ENCODE results near the gene ARHGEF4. TPM values are rescaled to one million over a fixed set of nuclear protein-coding genes. Genes with fewer than 3 reads are reported as not detected.
A peak's percentile ranks its signal among the peaks of the same experiment; 100 is the strongest.

Gene ARHGEF4
- polyA plus RNA-seq, 3 donors = 0.05 TPM; not detected in 2

DNA sequence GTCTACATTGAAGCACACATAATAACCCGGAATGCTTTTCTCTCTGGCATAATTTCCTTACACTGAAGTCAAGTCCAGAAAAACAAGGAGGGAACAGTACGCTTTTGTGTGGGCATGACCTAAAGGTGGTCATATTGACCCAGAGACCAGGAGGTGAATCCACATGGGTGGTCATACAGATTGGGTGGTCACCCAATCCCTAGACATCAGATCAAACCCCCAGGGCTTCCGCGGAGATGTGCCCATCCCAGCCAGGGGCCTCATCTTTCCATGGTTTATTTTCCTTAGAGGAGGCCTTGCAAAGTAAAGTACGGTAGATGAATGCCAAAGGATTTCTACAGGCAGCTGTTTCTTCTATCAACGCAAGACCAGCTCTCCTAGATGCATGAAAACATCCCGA lies 217.8 kb downstream of the ARHGEF4 start:
- intact Hi-C loops (cut with micrococcal nuclease) = no loop called here
- WGBS (ENCODE audit: insufficient coverage) = 100% methylated on average over 1 of the region's 7 CpGs
- peaks cover 86% of the 10 kb centered on the region for H4K20me1 ChIP-seq (ENCODE audit: insufficient read depth, low read length)
- H3K4me3 ChIP-seq (replicated peaks in 1 of 3; ENCODE audit: low read depth in 2 of 3, low read length in 3 of 3) = no peak overlapping the region
- H3K4me2 ChIP-seq (replicated peaks; ENCODE audit: extremely low read depth, low read length, poor library complexity, severe bottlenecking) = no peak overlapping the region
- H3K4me3 Mint-ChIP-seq = no peak overlapping the region
- H3K27me3 Mint-ChIP-seq (ENCODE audit: low read depth in 3 of 3) = peaks cover 0 to 2% (median 0%) of the 10 kb centered on the region in 3 donors
- TF ChIP-seq, protein P1, sequence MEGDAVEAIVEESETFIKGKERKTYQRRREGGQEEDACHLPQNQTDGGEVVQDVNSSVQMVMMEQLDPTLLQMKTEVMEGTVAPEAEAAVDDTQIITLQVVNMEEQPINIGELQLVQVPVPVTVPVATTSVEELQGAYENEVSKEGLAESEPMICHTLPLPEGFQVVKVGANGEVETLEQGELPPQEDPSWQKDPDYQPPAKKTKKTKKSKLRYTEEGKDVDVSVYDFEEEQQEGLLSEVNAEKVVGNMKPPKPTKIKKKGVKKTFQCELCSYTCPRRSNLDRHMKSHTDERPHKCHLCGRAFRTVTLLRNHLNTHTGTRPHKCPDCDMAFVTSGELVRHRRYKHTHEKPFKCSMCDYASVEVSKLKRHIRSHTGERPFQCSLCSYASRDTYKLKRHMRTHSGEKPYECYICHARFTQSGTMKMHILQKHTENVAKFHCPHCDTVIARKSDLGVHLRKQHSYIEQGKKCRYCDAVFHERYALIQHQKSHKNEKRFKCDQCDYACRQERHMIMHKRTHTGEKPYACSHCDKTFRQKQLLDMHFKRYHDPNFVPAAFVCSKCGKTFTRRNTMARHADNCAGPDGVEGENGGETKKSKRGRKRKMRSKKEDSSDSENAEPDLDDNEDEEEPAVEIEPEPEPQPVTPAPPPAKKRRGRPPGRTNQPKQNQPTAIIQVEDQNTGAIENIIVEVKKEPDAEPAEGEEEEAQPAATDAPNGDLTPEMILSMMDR (IDR thresholded peaks at IDR 0.05) = no peak
- H3K27me3 ChIP-seq (ENCODE audit: control insufficient read depth in 2 of 2, insufficient read depth in 2 of 2, low read length in 2 of 2) = no peaks in the 10 kb centered on the region
- no peak overlapping the region for H3K9ac ChIP-seq (ENCODE audit: insufficient read depth, low read length, poor library complexity, severe bottlenecking)
- H3K27ac ChIP-seq (ENCODE audit: low read depth in 1 of 2, low read length in 2 of 2) = no peak overlapping the region
- H3K9me3 ChIP-seq (replicated peaks in 1 of 2; ENCODE audit: control insufficient read depth in 1 of 2, insufficient read depth in 1 of 2, low read length in 2 of 2) = no peaks in the 10 kb centered on the region
- H3K4me1 Mint-ChIP-seq = no peaks in the 10 kb centered on the region
- H2AFZ ChIP-seq (ENCODE audit: insufficient read depth, low read depth, low read length, poor library complexity, severe bottlenecking) = no peak overlapping the region
- DNase-seq = no peak
- H3K79me2 ChIP-seq (ENCODE audit: insufficient read depth, low read length) = peaks cover 38% of the 10 kb centered on the region
- peaks cover 0 to 1% (median 0%) of the 10 kb centered on the region in 7 donors for H3K9me3 Mint-ChIP-seq
- H3K36me3 Mint-ChIP-seq = peaks cover 89 to 99% of the 10 kb centered on the region in 2 donors
- no peaks in the 10 kb centered on the region for H3K4me1 ChIP-seq (ENCODE audit: control insufficient read depth in 1 of 2, insufficient read depth in 2 of 2, low read length in 2 of 2)
- peak overlapping the region in 1 of 7 donors; percentile 60 for H3K27ac Mint-ChIP-seq
- H3K36me3 ChIP-seq (replicated peaks in 1 of 2; ENCODE audit: control insufficient read depth in 1 of 2, insufficient read depth in 2 of 2, low read length in 2 of 2) = peaks cover 92 to 98% of the 10 kb centered on the region in 2 donors

DNA sequence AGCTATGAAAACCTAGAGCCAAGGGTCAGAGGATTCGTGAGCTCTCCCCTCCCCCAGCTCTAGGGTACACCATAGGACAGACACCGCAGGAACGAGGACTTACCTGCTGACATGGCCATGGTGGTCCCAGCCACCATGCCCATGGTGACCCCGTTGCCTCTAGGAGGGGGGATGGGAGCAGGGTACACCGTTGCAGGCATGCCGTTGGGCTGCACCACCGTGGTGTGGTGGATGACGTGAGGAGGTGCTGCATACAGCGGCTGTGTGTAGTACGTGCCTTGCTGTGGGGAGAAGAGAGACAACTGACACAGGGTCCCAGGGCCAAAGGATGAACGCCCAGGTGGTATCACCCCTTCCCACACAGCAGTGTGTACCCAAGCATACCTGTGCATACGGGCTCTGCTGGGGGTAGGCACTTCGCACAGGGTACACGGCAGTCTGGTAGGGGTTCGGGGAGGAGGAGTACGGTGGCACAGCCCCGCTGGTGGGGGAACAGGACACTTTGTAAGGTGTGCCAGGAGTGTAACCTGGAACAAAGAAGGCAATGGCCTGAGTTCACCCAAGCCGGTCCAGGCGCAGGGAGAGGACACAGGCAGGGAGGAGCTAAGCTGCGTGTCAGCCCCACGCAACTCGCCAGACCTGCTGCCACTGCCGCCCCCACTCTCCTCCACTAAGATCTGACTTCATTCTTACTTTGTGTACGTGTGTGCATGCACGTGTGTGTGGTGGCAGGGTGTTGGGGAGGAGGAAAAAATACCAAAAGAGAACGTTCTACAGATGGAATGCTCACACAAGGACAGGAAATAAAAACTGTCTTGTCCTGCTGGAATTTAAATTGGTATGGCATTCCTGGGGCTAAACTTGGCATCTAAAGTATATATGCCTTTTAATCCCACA lies 218.7 kb downstream of the ARHGEF4 start:
- intact Hi-C loops (cut with micrococcal nuclease) = no loop called here

More for the DNA sequence above, 218.7 kb downstream of the ARHGEF4 start:
- H3K36me3 Mint-ChIP-seq = peaks cover 82 to 99% of the 10 kb centered on the region in 2 donors
- H3K27me3 Mint-ChIP-seq (ENCODE audit: low read depth in 3 of 3) = peaks cover 0 to 2% (median 0%) of the 10 kb centered on the region in 3 donors
- Histone ChIP-seq H3K9ac (ENCODE audit: insufficient read depth, low read length, poor library complexity, severe bottlenecking) (no peak overlapping the region), H3K79me2 (ENCODE audit: insufficient read depth, low read length) (peaks cover 47% of the 10 kb centered on the region), H3K27ac (ENCODE audit: low read depth in 1 of 2, low read length in 2 of 2) (no peak overlapping the region), H4K20me1 (ENCODE audit: insufficient read depth, low read length) (peaks cover 92% of the 10 kb centered on the region), H2AFZ (ENCODE audit: insufficient read depth, low read depth, low read length, poor library complexity, severe bottlenecking) (no peak overlapping the region), H3K36me3 (replicated peaks in 1 of 2; ENCODE audit: control insufficient read depth in 1 of 2, insufficient read depth in 2 of 2, low read length in 2 of 2) (peaks cover 83 to 98% of the 10 kb centered on the region in 2 donors), H3K9me3 (replicated peaks in 1 of 2; ENCODE audit: control insufficient read depth in 1 of 2, insufficient read depth in 1 of 2, low read length in 2 of 2) (no peaks in the 10 kb centered on the region), H3K4me1 (ENCODE audit: control insufficient read depth in 1 of 2, insufficient read depth in 2 of 2, low read length in 2 of 2) (no peaks in the 10 kb centered on the region), H3K4me3 (replicated peaks in 1 of 3; ENCODE audit: low read depth in 2 of 3, low read length in 3 of 3) (no peak overlapping the region), H3K27me3 (ENCODE audit: control insufficient read depth in 2 of 2, insufficient read depth in 2 of 2, low read length in 2 of 2) (no peaks in the 10 kb centered on the region), H3K4me2 (replicated peaks; ENCODE audit: extremely low read depth, low read length, poor library complexity, severe bottlenecking) (no peak overlapping the region)
- no peak for DNase-seq
- no peaks in the 10 kb centered on the region for H3K4me1 Mint-ChIP-seq
- peak overlapping the region in 2 of 7 donors; percentile 24 to 57 for H3K27ac Mint-ChIP-seq
- H3K4me3 Mint-ChIP-seq = no peak overlapping the region
- TF ChIP-seq, protein P1 (IDR thresholded peaks at IDR 0.05) = no peak
- WGBS (ENCODE audit: insufficient coverage) = 98% methylated on average over 13 of the region's 26 CpGs
- H3K9me3 Mint-ChIP-seq = peaks cover 0 to 1% (median 0%) of the 10 kb centered on the region in 7 donors

Data from CD14-positive monocyte (primary cell).